HepG2 (cell line): ENCODE results near the gene DENND2A.

Source experiments
- CTCF ChIP-seq: sonication (generic); formaldehyde crosslinking; IDR thresholded peaks from 2 replicates; pipeline ENCODE4 v1.5.0; 2020; ENCODE audit warnings: mild to moderate bottlenecking, missing genetic modification reagents, moderate library complexity
- MXI1 ChIP-seq: IDR thresholded peaks from 3 replicates; pipeline ENCODE4 v1.6.1; 2012; ENCODE audit warnings: low read depth, low read length, inconsistent platforms, borderline replicate concordance
- MYC ChIP-seq: sonication (generic); formaldehyde crosslinking; IDR thresholded peaks from 2 replicates; pipeline ENCODE4 v1.9.0; 2021; ENCODE audit warnings: missing genetic modification reagents, borderline replicate concordance
- ZHX1 ChIP-seq: sonication (generic); formaldehyde crosslinking; IDR thresholded peaks from 2 replicates; pipeline ENCODE4 v1.8.1; 2022; ENCODE audit warnings: low read depth, mild to moderate bottlenecking, missing genetic modification reagents
- ZSCAN25 ChIP-seq: sonication (generic); formaldehyde crosslinking; IDR thresholded peaks from 2 replicates; pipeline ENCODE4 v1.8.0; 2022; ENCODE audit warnings: mild to moderate bottlenecking, missing genetic modification reagents

GRCh38 chr7:140670343-140670935 is 29.8 kb upstream of the DENND2A start:
- TF ChIP-seq ZHX1 (CRISPR knock-in tag) (no peak), MXI1 (no peak), ZSCAN25 (CRISPR knock-in tag) (no peak), MYC (CRISPR knock-in tag) (no peak), CTCF (CRISPR knock-in tag) (no peak)
